NB4 (cell line): ENCODE measurements around the gene MRPL36.

ENCODE experiments used
- POLR2A ChIP-seq: IDR thresholded peaks from 2 replicates; pipeline ENCODE4 v1.6.1; 2011; ENCODE audit warnings: mild to moderate bottlenecking; ENCODE audit not compliant: insufficient read length; ENCODE audit errors: extremely low read depth
- TF ChIP-seq, protein P1 (sequence below): IDR thresholded peaks from one replicate; pipeline ENCODE4 v1.5.1; 2012; ENCODE audit warnings: low read depth, low read length
- TF ChIP-seq, protein P2 (sequence below): IDR thresholded peaks from 2 replicates; pipeline ENCODE4 v1.6.1; 2011; ENCODE audit warnings: low read depth, low read length

DNA sequence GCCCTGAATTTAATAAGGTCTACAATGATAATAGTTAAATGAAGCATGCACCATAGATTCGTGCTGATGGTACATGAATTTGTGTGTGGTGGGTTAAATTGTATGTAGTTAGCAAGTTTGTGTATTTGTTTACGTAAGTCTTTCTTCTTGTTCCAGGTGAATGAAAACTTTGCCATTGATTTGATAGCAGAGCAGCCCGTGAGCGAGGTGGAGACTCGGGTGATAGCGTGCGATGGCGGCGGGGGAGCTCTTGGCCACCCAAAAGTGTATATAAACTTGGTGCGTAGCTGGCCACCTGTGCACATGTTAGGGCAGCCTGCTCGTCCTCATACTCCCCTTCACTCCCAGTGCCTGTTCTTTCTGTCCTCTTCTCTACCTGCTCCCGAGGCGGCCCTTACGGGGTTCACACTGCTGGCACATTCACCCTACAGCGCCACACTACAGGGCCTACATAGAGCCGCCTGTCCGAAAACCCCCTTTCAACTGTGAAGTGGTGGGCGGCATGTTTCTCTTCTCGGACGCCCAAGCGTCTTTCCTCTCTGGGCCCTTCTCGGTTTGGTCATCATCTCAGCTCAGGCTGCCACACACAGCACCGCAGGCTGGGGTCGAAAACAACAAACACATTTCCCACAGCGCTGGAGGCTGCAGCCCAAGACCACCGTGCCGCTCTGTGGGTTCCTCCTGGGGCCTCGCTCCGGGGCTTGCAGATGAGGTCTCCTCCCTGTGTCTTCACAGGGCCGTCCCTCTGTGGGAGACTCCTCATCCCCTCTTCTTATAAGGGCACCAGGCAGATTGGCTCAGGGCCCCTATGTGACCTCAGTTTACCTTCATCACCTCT, 14.8 kb upstream of the MRPL36 start:
- no peak for TF ChIP-seq POLR2A
- TF ChIP-seq, protein P1, sequence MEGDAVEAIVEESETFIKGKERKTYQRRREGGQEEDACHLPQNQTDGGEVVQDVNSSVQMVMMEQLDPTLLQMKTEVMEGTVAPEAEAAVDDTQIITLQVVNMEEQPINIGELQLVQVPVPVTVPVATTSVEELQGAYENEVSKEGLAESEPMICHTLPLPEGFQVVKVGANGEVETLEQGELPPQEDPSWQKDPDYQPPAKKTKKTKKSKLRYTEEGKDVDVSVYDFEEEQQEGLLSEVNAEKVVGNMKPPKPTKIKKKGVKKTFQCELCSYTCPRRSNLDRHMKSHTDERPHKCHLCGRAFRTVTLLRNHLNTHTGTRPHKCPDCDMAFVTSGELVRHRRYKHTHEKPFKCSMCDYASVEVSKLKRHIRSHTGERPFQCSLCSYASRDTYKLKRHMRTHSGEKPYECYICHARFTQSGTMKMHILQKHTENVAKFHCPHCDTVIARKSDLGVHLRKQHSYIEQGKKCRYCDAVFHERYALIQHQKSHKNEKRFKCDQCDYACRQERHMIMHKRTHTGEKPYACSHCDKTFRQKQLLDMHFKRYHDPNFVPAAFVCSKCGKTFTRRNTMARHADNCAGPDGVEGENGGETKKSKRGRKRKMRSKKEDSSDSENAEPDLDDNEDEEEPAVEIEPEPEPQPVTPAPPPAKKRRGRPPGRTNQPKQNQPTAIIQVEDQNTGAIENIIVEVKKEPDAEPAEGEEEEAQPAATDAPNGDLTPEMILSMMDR, result no peak
- TF ChIP-seq, protein P2, sequence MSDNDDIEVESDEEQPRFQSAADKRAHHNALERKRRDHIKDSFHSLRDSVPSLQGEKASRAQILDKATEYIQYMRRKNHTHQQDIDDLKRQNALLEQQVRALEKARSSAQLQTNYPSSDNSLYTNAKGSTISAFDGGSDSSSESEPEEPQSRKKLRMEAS, result no peak
